D721Med (cell line): ENCODE data around the gene TMEM209.

Experiments
- DNase-seq: peaks from one replicate; pipeline ENCODE4 v3.0.0; 2011; ENCODE audit warnings: low spot score; ENCODE audit not compliant: insufficient read length
- FAIRE-seq: peaks from 2 replicates; lab custom pipeline; 2011; peaks lifted over from hg19 to GRCh38; lab: Jason Lieb, UNC
- TF ChIP-seq, protein P1 (sequence below): IDR thresholded peaks from 2 replicates; pipeline ENCODE4 v1.5.1; 2012; ENCODE audit warnings: mild to moderate bottlenecking, control low read depth; ENCODE audit not compliant: insufficient read depth; ENCODE audit errors: missing control alignments

The TMEM209 gene

DNA sequence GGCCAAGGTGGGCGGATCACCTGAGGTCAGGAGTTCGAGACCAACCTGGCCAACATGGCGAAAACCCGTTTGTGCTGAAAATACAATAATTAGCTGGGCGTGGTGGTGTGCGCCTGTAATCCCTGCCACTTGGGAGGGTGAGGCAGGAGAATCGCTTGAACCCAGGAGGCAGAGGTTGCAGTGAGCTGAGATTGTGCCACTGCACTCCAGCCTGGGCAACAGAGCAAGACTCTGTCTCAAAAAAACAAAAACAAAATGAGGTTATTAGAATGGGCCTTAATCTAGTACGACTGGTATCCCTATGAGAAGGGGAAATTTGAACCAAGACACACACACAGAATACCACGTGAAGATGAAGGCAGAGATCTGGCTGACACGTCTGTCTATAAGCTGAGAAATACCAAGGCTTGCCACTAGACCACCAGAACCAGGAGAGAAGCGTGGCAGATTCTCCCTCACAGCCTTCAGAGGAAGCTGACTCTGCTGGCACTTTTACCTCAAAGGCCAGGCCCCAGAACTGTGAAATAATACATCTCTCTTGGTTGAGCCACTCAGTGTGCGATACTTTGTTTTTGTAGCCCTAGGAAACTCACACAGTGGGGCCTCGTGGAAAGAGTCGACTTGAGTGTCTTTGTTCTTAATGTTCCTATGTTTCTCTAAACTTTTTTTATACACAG is 59.6 kb downstream of the TMEM209 start:
- no peak for FAIRE-seq
- no peak for DNase-seq
- TF ChIP-seq, protein P1, sequence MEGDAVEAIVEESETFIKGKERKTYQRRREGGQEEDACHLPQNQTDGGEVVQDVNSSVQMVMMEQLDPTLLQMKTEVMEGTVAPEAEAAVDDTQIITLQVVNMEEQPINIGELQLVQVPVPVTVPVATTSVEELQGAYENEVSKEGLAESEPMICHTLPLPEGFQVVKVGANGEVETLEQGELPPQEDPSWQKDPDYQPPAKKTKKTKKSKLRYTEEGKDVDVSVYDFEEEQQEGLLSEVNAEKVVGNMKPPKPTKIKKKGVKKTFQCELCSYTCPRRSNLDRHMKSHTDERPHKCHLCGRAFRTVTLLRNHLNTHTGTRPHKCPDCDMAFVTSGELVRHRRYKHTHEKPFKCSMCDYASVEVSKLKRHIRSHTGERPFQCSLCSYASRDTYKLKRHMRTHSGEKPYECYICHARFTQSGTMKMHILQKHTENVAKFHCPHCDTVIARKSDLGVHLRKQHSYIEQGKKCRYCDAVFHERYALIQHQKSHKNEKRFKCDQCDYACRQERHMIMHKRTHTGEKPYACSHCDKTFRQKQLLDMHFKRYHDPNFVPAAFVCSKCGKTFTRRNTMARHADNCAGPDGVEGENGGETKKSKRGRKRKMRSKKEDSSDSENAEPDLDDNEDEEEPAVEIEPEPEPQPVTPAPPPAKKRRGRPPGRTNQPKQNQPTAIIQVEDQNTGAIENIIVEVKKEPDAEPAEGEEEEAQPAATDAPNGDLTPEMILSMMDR = no peak

DNA sequence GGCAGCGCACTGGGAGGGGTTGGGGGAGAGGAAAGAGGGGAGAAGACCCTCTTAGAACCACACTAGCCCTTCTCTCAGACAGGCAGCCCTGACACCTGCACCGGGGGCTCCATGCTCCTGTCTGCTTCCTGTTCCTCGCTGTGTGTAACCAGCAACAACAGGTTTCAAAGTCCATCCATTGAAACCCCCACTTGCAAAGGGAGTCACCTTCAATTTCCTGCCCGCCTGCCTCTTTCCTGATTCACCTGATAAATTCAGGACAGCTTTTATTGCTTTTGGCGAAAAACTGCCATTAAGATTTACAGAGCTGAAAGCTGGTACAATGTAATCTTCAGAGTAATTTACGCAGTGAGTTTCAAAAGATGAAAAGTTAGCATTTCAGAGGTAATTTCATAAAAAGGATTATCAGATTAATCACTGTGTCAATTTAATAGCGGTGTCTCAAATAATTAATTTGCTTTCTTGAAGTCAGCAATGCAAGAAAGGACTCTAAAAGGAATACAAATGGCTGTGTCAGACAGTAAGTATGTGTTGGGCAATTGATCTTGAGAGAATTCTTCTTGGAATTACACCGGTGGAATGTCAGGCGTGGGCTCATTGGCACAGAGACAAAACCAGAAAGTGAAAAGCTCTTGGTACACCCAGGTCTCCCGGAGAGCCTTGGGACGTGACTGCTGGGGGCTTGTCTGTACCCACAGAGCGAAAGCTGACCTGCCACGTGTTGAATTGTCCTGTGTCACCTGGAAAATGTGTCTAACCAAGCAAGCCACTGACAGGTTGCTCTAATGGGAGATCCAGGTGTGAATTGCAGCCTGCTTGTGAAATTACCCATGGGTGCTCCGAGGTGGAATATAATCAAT is 60.7 kb downstream of the TMEM209 start:
- FAIRE-seq (no peak), DNase-seq (no peak)
- TF ChIP-seq, protein P1 = no peak

DNA sequence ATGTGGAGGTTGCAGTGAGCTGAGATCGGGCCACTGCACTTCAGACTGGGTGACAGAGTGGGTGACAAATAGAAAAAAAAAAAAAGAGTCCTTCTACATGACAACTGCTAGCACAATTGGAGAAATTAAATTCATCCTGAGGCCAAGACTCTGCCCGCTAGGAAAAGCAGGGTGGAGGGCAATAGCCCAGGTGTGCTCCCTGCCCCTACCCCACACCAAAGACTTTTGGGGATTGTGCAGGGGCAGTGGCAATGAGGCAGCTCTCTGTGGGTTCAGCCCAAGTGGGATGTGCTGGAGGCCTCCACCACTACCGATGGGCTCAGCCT is 61.3 kb downstream of the TMEM209 start:
- FAIRE-seq (no peak), DNase-seq (no peak)
- TF ChIP-seq, protein P1 = no peak

DNA sequence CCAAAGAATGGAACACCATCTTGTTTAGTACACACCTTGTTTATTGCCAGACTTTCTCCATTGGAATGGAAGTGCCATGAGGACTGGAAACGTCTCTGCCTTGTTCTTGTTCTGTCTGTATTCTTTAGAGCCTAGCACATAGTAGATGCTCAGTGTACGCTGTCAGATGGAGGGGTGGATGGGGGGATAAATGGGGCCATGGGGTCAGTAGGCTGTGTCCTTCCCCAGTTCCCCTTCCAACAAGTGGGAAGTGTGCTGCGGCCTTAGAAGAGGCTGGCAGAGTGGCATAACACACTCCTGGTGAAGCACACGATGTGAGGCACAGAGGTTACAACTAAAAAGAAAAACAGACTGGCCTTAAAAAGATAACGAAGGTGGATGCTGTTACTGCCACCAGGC is 61.9 kb downstream of the TMEM209 start:
- no peak for DNase-seq
- no peak for FAIRE-seq
- TF ChIP-seq, protein P1 = no peak

DNA sequence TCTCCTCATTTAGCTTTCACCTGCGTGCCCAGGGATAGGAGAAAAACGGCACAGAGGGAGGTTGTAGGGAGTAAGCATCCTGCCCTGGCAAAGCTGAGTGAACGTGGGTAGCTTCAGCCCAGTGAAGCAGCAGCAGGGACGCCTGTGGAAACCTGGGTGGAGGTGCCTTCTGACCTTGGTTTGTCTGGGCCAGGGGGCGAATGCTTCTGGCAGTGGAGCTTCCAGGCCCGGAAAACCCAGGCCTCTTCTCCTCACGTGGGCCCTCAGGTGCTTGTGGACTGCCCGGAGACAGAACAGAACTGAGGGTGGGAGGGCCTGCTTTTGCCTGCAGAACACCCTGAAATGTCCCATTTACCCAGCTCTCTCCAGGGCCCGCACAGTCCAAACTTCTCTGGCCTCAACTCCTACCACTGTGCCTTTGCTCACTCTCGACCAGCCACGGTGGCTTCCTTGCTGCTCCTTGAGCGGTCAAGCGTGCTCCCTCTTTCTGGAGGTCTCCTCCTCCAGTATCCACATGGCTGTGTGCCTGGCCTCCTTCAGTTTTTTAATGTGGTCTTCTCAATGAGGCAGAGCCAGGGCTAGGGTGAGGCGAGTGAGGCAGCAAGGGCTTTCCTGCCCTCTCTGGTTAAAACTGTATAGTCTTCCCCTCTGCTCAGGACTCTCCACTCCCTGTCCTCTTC is 62.4 kb downstream of the TMEM209 start:
- FAIRE-seq (no peak), DNase-seq (no peak)
- TF ChIP-seq, protein P1 = no peak

DNA sequence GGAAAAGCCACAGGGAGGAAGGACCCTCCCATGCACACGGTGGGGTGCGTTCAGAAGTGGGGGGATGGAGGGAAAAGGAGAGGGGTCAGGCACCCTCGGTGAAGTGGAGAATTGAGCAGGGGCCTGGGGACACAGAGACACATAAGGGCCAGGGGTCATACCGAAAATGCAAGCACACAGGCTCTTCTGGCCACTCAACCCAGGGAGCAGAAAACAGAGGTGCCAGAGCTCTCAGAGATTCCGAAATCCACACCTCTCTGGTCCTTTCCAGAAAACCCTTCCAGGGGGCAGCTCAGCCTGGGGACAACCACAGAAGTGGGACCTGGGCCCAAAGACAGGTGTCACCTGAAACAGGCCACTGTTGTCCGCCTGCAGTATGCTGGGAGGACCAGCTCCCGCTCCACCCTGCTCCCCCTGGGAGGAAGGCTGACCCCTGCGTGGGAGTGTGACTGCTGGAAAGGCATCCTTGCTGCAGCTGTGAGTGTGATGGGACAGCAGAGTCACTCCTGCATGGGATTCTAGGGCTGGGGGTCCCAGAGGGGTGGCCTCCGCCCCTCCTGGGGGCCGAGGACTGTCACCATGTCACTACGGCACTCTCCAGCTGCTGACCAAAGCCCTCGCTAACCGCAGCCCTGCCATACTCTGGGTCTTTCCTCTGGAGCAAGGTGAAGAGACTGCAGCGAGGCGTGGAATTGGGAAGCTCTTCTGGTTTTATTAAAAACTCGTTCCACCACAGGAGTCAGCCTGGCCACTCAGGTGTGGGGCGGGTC is 63.1 kb downstream of the TMEM209 start:
- no peak for DNase-seq
- TF ChIP-seq, protein P1 = no peak
- FAIRE-seq = no peak
